Measurements from ENCODE around the gene MAML1. TPM values are rescaled to one million over a fixed set of nuclear protein-coding genes. Genes with fewer than 3 reads are reported as not detected.

MAML1 gene
- total and polyA plus RNA-seq, 10 of the 15 experiments (the other 5 are each of a cell fraction or from before 2014, with no cell fraction given), result 0.42 to 23.9 (median 7.3) TPM

- no peak for TF ChIP-seq E2F4 (IDR thresholded peaks at IDR 0.05; ENCODE audit: low read depth, low read length)
- peak; percentile 63; the same call in 1 of the 2 replicates for TF ChIP-seq YY1 (IDR thresholded peaks at IDR 0.05; ENCODE audit: low read depth, low read length)
- TF ChIP-seq SMAD5 (IDR thresholded peaks at IDR 0.05; ENCODE audit: low read depth), result no peak
- TF ChIP-seq PBX3 (IDR thresholded peaks at IDR 0.05; ENCODE audit: insufficient replicate concordance, low read depth, low read length), result no peak
- no peak for TF ChIP-seq IKZF2 (IDR thresholded peaks at IDR 0.05)
- peak; percentile 80; the same call in 1 of the 2 replicates for TF ChIP-seq ZBTB33 (IDR thresholded peaks at IDR 0.05)
- no peak for TF ChIP-seq HDAC6 (IDR thresholded peaks at IDR 0.05; ENCODE audit: unreplicated experiment)
Measured at GRCh38 chr5:179801304-179802206, 68.9 kb downstream of the MAML1 start (continued).
